Activated T-helper 17 cell treated with anti-CD3 and anti-CD28 coated beads, Interleukin-2, amount 50 U/mL, for 72 hours (primary cell): ENCODE results near the gene HSPB8. TPM values are rescaled to one million over a fixed set of nuclear protein-coding genes. Genes with fewer than 3 reads are reported as not detected.

Experiments used
- ATAC-seq: fragments of 150-1000 bp; cut with Tn5 transposase; replicated peaks from 2 replicates; pipeline ENCODE4 v1.10.0; 2021; ENCODE audit warnings: mild to moderate bottlenecking, moderate library complexity
- H3K27ac Mint-ChIP-seq: one replicate; pipeline ENCODE4 v1.8.0; 2022; ENCODE audit warnings: mixed read lengths
- H3K27me3 Mint-ChIP-seq: one replicate; pipeline ENCODE4 v1.8.0; 2022; ENCODE audit warnings: mixed read lengths
- H3K36me3 Mint-ChIP-seq: one replicate; pipeline ENCODE4 v1.8.0; 2022; ENCODE audit warnings: low read depth, mild to moderate bottlenecking, mixed read lengths
- H3K4me1 Mint-ChIP-seq: one replicate; pipeline ENCODE4 v1.8.0; 2022; ENCODE audit warnings: mixed read lengths
- H3K4me3 Mint-ChIP-seq: one replicate; pipeline ENCODE4 v1.8.0; 2022; ENCODE audit warnings: mild to moderate bottlenecking, mixed read lengths
- H3K9me3 Mint-ChIP-seq: one replicate; pipeline ENCODE4 v1.8.0; 2022; ENCODE audit warnings: mixed read lengths
- total RNA-seq, 2 donors: library from RNA; stranded (reverse); gene quantifications; one replicate each; pipeline ENCODE4 v1.2.3, GENCODE V29; 2022

The HSPB8 gene
- total RNA-seq, 2 donors from 2014 or later: not detected

GRCh38 chr12:119179335-119180021, 747 bp downstream of the HSPB8 start:
- H3K27ac Mint-ChIP-seq: no peak overlapping the region
- H3K27me3 Mint-ChIP-seq: peaks cover 10% of the 10 kb centered on the region
- H3K4me1 Mint-ChIP-seq: no peaks in the 10 kb centered on the region
- no peak overlapping the region for H3K4me3 Mint-ChIP-seq
- H3K36me3 Mint-ChIP-seq: no peaks in the 10 kb centered on the region
- H3K9me3 Mint-ChIP-seq: no peaks in the 10 kb centered on the region
- no peak for ATAC-seq

- no peak overlapping the region for H3K4me3 Mint-ChIP-seq
- H3K4me1 Mint-ChIP-seq: no peaks in the 10 kb centered on the region
- no peak overlapping the region for H3K27ac Mint-ChIP-seq
- no peaks in the 10 kb centered on the region for H3K9me3 Mint-ChIP-seq
- no peaks in the 10 kb centered on the region for H3K36me3 Mint-ChIP-seq
- H3K27me3 Mint-ChIP-seq: peaks cover 10% of the 10 kb centered on the region
- no peak for ATAC-seq
These were observed 1.8 kb downstream of the HSPB8 start for GRCh38 chr12:119180380-119181040.

- no peaks in the 10 kb centered on the region for H3K9me3 Mint-ChIP-seq
- H3K27ac Mint-ChIP-seq: no peak overlapping the region
- no peaks in the 10 kb centered on the region for H3K36me3 Mint-ChIP-seq
- H3K27me3 Mint-ChIP-seq: peaks cover 9% of the 10 kb centered on the region
- H3K4me1 Mint-ChIP-seq: no peaks in the 10 kb centered on the region
- ATAC-seq: no peak
- no peak overlapping the region for H3K4me3 Mint-ChIP-seq
These were observed 2.5 kb downstream of the HSPB8 start for GRCh38 chr12:119181202-119181601.

DNA sequence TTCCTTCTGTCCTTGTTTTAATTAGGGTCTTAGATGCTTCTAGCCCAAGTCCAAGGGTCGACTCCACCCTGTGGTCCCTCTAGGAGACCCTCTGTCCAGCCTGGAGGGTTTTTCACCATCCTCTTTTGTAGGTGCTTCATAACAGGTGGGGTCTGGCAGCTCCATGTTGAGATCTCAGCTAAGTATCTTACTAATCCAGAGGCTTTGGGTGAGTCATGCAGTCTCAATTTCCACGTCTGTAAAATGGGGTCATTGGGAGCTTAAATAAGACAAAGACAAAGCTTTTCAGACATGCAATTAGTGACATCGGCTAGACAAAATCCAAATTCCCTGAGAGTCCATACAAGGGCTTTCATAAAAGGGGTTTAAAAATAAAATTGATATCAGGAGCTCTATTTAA, 3.2 kb downstream of the HSPB8 start:
- H3K27ac Mint-ChIP-seq: no peak overlapping the region
- H3K4me1 Mint-ChIP-seq: no peaks in the 10 kb centered on the region
- H3K4me3 Mint-ChIP-seq: no peak overlapping the region
- H3K9me3 Mint-ChIP-seq: no peaks in the 10 kb centered on the region
- no peaks in the 10 kb centered on the region for H3K36me3 Mint-ChIP-seq
- H3K27me3 Mint-ChIP-seq: peaks cover 7% of the 10 kb centered on the region
- ATAC-seq: no peak

GRCh38 chr12:119182701-119183493, 4.2 kb downstream of the HSPB8 start:
- H3K9me3 Mint-ChIP-seq: no peaks in the 10 kb centered on the region
- H3K4me1 Mint-ChIP-seq: no peaks in the 10 kb centered on the region
- H3K36me3 Mint-ChIP-seq: no peaks in the 10 kb centered on the region
- H3K27ac Mint-ChIP-seq: no peak overlapping the region
- H3K27me3 Mint-ChIP-seq: peaks cover 6% of the 10 kb centered on the region
- no peak overlapping the region for H3K4me3 Mint-ChIP-seq
- no peak for ATAC-seq

DNA sequence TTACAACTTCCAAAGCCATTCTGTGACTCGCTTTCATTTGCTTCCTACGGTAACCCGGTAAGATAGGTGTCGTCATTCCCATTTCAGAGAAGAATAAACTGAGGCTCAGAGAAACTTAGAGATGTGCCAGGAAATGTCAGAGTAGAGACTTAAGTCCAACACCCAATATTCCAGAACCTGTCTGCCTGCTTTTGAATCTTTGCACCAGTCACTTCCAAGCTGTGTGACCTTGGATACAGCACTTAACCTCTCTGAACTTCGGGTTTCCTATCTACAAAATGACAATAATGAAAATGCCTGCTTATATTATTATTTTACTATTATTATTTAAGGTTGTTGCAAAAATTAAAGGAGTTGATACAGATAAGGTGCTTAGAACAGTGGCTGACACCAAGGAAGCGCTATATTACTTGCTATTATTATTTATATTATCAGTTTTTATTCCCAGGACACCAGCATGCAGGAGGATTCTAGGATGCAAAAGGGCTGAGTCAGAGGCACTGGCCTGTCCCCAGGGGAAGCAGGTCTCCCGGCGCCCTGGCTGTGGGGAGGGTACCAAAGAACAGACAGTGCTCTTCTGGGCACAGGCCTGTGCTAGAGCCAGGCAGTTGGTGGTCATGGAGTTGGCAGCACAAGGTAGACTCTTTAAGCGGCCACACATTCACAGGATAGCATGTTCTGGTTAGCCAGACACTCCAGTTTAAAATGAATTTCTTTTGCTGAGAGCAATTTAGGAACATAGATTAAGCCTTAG, 5.4 kb downstream of the HSPB8 start:
- H3K4me3 Mint-ChIP-seq: no peak overlapping the region
- no peaks in the 10 kb centered on the region for H3K9me3 Mint-ChIP-seq
- H3K36me3 Mint-ChIP-seq: no peaks in the 10 kb centered on the region
- H3K27ac Mint-ChIP-seq: no peak overlapping the region
- peaks cover 3% of the 10 kb centered on the region for H3K27me3 Mint-ChIP-seq
- ATAC-seq: no peak
- no peaks in the 10 kb centered on the region for H3K4me1 Mint-ChIP-seq

- no peak overlapping the region for H3K27ac Mint-ChIP-seq
- peaks cover 7% of the 10 kb centered on the region for H3K9me3 Mint-ChIP-seq
- H3K4me3 Mint-ChIP-seq: no peak overlapping the region
- ATAC-seq: no peak
- H3K27me3 Mint-ChIP-seq: no peaks in the 10 kb centered on the region
- no peaks in the 10 kb centered on the region for H3K36me3 Mint-ChIP-seq
- no peaks in the 10 kb centered on the region for H3K4me1 Mint-ChIP-seq
These were observed 16.5 kb downstream of the HSPB8 start for GRCh38 chr12:119195256-119195655.

GRCh38 chr12:119198440-119198839, 19.7 kb downstream of the HSPB8 start:
- no peak overlapping the region for H3K27ac Mint-ChIP-seq
- no peaks in the 10 kb centered on the region for H3K27me3 Mint-ChIP-seq
- ATAC-seq: no peak
- no peaks in the 10 kb centered on the region for H3K36me3 Mint-ChIP-seq
- H3K4me3 Mint-ChIP-seq: no peak overlapping the region
- H3K4me1 Mint-ChIP-seq: no peaks in the 10 kb centered on the region
- H3K9me3 Mint-ChIP-seq: peaks cover 7% of the 10 kb centered on the region

DNA sequence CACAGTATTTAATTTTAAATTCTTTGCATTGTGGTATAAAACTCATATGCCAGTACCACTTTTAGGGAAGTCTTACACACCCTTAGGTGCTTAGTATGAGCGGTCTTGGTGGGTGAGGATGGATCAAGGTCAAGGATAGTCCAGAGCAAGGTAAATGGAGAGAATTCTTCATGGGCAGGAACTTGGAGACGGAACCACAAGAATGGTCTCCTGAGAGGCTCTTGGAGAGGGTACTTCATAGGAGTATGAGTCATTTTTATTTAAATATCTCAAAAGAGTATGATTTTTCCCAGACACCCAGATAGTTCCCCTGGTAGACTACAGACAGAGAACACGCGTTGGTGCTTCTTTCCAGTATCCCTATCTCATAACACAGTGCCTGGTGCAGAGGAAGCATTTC, 21.9 kb downstream of the HSPB8 start:
- ATAC-seq: no peak
- Mint-ChIP-seq H3K36me3 (no peaks in the 10 kb centered on the region), H3K27me3 (no peaks in the 10 kb centered on the region)

GRCh38 chr12:119201789-119202543, 23.2 kb downstream of the HSPB8 start:
- H3K4me3 Mint-ChIP-seq: no peak overlapping the region
- no peak for ATAC-seq
- H3K4me1 Mint-ChIP-seq: no peaks in the 10 kb centered on the region
- H3K27me3 Mint-ChIP-seq: no peaks in the 10 kb centered on the region
- no peaks in the 10 kb centered on the region for H3K36me3 Mint-ChIP-seq
- H3K27ac Mint-ChIP-seq: no peak overlapping the region
- H3K9me3 Mint-ChIP-seq: no peaks in the 10 kb centered on the region

More for the DNA sequence above, 21.9 kb downstream of the HSPB8 start:
- no peaks in the 10 kb centered on the region for H3K9me3 Mint-ChIP-seq
- H3K4me1 Mint-ChIP-seq: no peaks in the 10 kb centered on the region
- no peak overlapping the region for H3K4me3 Mint-ChIP-seq
- no peak overlapping the region for H3K27ac Mint-ChIP-seq

DNA sequence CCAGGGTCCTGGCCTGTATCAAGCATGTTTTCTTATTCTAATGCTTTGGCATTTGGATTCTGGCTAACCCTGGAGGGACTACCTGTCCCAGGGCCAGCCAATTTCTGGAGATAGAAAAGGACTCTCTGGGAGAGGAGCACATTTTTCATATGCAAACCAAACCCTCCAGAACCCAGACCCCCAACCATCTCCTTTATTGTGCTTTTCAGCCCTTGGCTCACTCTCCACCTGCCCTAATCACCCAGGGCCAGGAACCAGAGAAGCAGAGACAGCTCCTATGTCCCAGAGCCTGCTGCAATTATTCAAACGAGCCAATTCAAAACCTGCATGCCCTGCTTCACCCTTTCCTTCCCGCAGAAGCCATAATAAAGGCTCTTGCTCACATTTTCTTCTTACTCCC, 23.8 kb downstream of the HSPB8 start:
- Mint-ChIP-seq H3K27me3 (no peaks in the 10 kb centered on the region), H3K4me3 (no peak overlapping the region), H3K9me3 (no peaks in the 10 kb centered on the region), H3K36me3 (no peaks in the 10 kb centered on the region), H3K4me1 (no peaks in the 10 kb centered on the region), H3K27ac (no peak overlapping the region)
- ATAC-seq: no peak

- Mint-ChIP-seq H3K27me3 (peaks cover 4% of the 10 kb centered on the region), H3K36me3 (no peaks in the 10 kb centered on the region), H3K4me3 (no peak overlapping the region), H3K4me1 (no peaks in the 10 kb centered on the region), H3K27ac (no peak overlapping the region), H3K9me3 (no peaks in the 10 kb centered on the region)
- no peak for ATAC-seq
These were observed 25.4 kb downstream of the HSPB8 start for GRCh38 chr12:119204131-119204530.

- Mint-ChIP-seq H3K27me3 (peaks cover 4% of the 10 kb centered on the region), H3K4me1 (no peaks in the 10 kb centered on the region), H3K9me3 (no peaks in the 10 kb centered on the region), H3K36me3 (no peaks in the 10 kb centered on the region), H3K4me3 (no peak overlapping the region), H3K27ac (no peak overlapping the region)
- ATAC-seq: no peak
These were observed 26.0 kb downstream of the HSPB8 start for GRCh38 chr12:119204671-119205285.
